Glomerular endothelial cell (primary cell): Measurements from ENCODE around the gene CCDC191. TPM values are rescaled to one million over a fixed set of nuclear protein-coding genes. Genes with fewer than 3 reads are reported as not detected.

Experiments
- DNase-seq: peaks from one replicate; pipeline ENCODE4 v3.0.0-alpha.2; 2011; ENCODE audit warnings: low read depth, low spot score; ENCODE audit errors: extremely low read depth
- total RNA-seq: library from RNA; depleted of rRNA; stranded (reverse); fragments of >200 nt; gene quantifications from 2 replicates; pipeline ENCODE4 v1.2.3, GENCODE V29; 2015

CCDC191 gene
- total RNA-seq, 1 donor from 2014 or later, result 4.8 TPM

DNA sequence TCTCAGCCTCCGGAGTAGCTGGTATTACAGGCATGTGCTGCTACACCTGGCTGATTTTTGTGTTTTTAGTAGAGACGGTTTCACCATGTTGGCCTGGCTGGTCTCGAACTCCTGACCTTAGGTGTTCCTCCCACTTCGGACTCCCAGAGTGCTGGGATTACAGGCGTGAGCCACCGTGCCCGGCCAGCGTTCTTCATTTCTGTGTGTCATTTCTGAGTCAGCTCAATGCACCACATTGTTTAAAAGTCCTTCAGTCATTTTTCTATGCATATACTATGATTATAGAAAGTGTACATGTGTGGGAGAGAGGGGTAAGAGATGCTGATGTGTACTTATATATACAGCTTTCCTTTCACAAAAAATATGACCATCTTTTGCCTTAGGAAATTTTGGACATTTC lies 2.3 kb upstream of the CCDC191 start:
- DNase-seq, result no peak

DNA sequence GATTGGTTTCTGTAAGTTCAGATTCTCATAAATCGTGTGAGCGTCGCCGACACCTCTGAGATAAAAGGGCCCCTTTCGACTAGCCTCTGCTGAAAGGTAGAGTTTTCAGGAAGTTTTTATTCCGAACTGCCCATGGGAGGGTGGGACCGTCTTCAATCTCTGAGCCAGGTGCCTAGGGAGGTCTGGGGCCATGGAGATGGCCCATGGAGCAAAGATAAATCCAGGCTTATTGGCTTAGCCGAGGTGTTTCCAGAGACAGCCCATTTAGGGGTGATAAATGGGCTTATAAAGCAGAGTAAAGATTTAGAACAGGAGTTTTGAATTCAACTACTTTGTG lies 653 bp upstream of the CCDC191 start:
- DNase-seq, result no peak

DNA sequence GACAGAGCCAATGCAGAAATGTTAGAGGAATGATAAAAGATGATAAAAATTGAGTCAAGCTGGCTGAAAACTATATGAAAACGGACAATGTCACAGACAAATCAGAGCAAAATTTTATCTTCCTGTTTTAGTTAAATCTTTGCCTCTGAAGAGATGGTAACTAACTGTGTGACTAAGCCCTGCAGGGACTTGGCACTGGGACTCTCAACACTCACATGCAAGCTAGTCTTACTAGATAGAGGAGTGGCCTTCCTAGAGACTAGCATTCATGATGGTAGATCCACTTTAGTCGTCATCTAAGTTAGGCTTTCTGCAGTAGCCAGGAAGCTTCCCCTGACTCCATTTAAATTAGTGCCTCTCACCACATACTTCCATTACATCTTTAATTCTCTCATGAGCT lies 4.1 kb downstream of the CCDC191 start:
- DNase-seq, result no peak

DNA sequence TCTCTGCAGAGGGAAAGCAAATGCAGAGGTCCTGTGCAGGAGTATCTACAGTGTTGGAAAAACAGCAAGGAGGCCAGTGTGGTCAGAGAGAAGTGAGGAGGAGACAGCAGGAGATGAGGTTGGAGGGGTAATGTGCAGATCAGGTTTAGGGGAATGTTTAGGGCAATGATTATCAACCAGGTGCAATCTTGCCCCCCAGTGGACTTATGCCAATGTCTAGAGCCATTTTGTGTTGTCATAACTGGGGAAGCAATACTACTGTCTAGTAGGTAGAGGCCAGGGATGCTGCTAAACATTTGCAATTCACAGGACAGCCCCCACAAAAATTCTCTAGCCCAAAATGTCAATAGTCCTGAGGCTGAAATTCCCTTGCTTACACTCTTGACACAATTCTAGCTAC lies 13.1 kb downstream of the CCDC191 start:
- no peak for DNase-seq

DNA sequence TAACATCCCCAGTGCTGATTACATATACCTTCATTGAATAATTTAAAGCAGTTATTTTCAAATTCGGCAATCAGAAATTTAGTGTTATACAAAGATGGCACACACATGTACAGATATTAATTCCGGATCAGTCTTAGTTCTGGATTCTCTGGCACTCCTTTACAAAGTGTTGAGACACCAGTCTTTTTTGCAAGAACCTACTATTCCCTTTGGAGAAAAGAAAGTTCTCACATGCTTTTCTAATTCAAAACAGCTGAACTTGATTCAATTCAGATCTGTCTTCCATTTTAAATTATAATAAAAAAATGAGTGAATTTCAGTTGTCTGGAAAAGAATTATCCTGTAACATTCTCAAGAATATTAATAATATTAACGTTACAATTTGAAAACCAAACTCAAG lies 20.4 kb downstream of the CCDC191 start:
- DNase-seq, result no peak

DNA sequence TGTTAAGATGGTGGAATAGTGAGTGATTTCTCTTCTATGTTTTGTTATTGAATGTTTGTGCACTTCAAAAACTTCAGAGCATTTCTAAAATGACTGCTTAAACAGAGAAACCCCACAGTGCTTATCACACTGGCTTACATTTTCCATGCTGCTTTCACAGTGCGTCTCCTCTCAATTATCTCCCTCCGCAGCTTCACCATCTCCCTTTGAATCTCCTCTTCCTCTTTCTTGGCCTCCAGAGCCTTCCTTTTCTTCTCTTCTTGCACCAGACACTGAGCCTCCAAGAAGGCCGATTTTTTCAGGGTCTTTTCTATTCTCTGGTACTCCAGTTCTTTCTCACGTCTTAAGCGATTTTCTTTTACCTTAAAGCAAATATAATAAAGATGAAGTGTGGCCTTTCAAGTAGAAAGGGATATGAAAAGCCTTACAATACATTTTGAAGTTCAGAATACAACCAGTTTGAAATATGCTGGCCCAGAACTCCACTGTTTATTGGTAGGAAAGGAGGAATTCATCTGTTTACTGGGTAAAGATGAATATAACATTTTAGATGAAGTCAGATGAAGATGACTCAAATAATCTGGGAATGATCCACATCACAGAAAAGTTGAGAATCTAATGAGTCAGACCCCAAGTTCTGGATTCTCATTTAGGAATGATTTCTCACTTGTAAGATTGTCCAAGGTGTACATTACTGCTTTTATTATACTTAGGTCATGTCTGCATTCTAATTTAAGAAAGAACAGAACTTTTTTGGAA lies 21.4 kb downstream of the CCDC191 start:
- DNase-seq, result no peak

DNA sequence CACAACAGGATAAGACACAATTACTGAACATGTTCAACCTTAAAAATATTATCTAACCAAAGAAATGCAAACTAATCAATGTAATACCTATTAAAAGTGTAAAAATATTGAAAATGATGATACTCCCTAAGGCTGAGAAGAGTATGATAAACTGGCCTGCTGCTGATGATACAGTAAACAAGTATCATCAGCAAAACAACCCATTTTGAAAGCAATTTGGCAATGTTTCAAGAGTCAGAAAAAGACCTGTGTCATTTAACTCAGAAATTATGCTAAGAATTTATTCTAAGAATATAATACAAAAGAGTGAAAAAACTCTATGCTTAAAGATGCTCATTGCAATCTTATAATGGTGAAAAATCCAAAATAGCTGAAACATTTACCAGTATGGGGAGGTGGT lies 22.1 kb downstream of the CCDC191 start:
- no peak for DNase-seq

DNA sequence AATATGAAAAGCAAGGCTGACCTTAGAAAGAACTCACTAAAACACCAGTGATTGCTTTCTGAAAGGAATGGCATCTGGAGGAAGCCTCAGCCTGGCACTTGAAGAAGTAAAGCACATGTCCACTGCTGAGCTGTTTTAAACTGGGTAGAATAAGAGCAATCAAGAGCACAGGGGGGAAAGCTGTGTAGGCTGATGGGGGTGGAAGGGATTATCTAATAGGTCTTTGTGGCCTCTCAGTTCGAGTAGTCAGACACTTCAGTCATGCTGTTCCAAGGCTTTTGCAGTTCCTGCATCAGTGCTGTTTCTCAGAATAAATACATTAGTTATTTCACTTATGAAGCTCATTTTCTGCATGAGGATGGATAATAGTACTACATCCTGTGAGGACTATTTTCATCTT lies 22.6 kb downstream of the CCDC191 start:
- DNase-seq, result no peak

DNA sequence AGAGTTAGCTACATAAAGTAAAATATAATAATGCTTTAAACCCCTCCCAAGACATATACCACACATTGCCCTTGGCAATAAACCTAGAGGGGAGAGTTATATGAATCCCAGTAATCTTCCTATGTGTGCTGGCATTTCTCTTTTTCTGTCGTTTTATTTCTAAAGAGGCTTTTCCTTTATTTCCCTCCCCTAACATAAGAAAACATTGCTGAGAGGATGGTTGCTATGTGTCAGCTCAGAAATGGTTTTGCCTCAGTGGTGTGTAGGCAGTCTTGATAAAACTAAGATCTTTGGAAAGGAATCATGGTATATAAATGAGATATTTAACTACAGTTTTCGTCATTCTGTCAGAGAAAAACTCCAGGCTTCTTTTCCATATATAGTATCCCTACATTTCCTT lies 30.0 kb downstream of the CCDC191 start:
- DNase-seq, result no peak

DNA sequence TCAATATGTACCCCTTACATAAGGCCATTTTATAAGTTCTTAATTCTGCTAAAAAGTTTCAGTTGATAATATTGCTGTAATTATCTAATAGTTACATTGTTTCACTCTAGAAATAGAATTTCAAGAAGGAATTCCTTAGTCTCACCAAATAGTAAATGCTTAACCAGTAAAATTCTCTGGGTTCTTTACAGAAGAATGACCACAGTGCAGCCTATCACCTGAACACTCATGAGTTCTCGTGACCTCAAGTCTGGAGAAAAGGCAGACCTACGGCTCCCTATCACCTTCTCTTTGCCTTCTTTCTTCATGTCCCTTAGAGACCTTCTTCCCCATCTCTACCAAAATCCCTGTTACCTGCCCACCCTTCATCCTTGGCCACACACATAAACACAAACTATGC lies 30.9 kb downstream of the CCDC191 start:
- no peak for DNase-seq

DNA sequence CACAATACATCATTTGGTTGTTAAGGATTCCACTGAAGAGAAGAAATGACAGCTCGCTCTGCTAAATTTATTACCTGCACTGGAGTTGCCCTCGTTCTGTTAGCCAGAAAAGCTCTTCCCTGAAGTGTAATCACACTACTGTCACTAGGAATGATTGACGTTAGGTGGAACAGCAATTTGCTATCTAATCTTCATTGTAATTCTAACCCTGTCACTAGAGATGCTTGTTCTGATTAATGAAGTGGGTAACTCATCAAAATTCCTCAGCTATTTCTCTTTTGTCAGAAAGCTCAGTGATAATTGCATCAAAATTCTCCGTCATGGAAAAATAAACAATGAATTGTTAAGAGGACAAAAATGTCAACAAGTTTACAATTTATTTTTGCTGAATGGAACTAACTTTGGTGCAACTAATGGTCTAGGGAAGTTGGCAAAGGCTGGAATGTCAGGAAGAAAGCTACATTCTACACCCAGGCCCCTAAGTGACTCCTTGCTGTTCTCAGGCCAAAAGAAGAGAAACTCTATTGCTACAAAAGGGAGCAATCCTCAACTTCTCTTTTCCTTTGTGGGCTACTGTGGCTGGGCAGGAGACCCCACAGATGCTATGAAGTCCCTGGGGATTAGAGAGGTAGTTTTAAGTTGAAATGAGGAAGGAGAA lies 34.1 kb downstream of the CCDC191 start:
- DNase-seq, result no peak

DNA sequence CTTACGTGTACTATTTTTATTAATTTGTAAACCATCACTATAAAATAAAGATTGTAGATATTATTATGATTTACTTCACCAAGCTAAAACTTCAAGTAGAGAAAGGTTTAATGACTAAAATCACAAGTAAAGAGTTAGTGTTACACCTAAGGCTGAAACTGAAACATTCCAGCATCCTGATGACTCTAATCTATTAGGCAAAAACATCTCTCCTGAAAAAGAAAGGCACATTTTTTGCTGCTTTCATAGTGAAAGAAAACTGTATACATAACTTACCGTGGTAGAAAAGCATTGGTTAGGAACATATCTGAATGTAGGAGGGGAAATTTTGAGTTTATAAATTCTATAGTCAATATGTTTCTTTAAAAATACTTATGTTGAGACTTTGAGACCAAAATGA lies 35.4 kb downstream of the CCDC191 start:
- no peak for DNase-seq

DNA sequence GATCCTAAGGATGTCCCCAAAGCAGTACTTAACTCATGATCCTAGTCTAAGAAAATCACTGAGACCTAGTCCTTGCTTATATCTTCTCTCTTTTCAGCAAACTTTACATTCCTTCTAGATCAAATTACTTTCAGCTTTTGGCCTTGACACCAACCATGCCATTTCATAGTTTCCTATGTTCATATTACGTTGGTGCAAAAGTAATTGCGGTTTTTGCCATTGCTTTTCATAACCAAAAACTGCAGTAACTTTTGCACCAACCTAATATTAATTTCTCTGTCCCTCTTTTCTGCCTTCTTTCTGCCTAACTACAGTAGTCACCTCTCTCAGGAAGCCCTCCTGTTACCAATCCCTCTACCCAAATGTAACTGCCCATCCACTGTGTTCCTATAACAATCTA lies 36.8 kb downstream of the CCDC191 start:
- no peak for DNase-seq

DNA sequence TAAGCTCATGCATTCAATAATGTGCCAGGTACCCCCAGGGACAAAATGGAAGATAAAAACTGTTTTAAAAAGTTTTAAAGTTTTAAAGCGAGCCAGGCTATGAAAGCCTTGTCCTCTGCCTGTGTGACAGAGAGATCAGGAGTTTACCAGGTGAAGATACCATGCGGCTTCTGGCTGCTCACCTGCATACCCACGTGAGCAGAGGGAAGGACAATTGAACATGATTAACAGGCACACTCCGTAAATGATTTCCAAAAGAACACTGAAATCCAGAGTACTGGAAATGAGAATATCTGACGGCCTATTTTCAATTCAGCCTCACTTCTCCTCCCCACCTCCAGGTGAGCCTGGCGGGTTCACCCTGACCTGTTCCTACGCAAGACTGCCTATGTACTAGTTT lies 42.1 kb downstream of the CCDC191 start:
- no peak for DNase-seq

DNA sequence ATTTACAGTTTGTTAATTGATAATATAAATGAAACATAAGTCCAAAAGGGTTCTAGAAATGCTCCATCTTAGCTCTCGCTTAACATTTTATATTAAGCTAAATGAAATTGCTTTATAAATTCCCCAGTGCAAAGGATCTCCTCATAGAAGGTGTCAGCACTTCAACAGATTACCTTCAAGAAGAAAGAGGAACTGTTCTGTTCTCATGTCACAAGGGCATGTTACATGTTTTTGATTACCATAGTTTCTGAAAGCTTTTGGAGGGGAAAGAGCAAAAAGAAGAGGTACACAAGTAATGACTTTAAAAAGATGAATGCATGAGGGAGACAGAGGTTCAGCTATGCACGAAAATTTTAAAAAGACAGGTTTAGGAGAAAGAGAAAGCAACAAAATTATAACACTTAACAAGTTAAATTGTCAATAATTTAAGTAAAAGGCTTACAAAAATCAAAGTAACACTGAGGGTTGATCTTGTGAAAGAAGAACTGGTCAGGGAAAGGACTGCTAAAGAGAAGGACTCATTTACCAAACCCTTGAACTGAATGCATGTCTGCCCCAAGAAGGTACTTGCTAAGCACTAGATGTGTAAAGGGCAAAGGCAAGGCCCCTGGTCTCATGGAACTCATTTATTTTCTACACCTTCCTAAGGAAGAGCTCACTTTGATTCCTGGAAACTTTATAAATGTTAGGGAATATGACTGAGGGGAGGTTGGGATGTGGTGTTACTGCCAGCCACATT lies 45.1 kb downstream of the CCDC191 start:
- no peak for DNase-seq

DNA sequence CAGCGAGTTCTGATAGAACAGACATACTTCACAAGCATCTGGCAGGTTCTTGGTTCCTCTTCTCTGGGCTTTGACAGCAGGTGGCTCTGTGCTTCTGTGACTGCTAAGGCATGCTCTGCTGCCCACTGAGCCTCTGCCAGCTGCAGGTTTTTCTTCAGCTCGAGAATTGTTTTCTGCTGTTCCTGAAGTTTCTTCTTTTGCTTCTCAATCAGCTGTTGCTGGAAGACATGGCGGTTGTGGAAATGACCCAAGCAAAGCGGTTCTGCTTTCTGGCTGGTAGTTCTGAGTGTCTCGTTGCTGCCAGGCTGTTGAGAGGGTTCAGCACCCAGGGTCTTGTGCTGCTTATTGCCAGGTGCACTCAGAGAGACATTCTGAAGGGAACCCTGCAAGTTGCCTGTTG lies 50.8 kb downstream of the CCDC191 start:
- DNase-seq, result no peak

DNA sequence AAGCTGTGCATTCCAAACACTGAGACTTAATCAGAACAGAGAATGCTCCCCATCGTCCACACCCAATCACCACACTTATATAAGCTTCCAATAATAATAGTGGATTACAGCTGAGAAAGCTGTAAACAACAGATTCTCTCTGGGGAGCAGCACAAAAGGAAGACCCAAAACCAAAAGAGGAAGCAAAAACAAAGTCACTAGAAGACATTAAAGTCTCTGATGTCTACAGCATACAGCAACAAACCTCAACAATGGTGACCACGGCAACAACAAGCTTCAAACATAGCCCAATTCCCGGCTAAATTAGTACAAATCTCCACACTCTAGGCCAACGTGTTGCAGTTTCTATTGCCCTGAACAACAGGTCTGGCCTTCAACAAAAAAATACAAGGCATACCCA lies 70.8 kb downstream of the CCDC191 start:
- no peak for DNase-seq

DNA sequence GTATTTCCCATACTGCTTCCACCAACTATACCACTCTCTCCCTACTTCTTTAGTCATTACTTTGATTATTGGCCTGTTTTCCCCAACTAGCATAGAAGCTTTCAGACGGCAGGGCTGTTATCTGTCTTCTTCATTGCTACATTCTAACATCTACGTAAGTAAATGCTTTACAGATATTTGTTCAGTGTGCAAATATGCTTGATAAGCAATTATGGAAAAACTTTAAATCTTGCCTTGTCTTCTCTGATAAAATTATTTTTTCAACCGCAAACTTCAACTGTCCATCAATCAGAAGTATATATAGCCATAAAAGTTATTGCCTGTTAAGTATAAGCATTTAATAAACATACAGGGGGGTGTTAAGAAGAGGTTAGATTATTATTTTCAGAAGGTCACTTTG lies 72.8 kb downstream of the CCDC191 start:
- DNase-seq, result no peak

DNA sequence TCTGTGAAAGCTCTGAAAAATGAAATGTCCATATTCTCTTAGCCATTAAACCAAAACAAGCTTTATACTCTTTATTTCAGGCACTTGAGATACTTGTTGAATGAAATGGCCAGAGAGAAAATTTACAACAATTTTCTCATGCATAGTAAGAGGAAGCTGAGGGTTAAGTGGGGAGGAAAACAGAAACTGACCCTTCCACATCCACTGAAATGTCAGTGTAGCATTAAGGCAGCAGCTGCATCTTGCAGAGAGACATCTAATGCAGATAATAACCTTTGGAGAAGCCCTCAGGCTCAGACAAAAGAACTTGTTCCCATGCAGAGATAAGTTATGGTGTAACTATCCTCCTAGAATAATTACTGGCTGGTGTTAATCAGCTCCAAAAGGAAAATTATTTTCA lies 74.5 kb downstream of the CCDC191 start:
- no peak for DNase-seq

DNA sequence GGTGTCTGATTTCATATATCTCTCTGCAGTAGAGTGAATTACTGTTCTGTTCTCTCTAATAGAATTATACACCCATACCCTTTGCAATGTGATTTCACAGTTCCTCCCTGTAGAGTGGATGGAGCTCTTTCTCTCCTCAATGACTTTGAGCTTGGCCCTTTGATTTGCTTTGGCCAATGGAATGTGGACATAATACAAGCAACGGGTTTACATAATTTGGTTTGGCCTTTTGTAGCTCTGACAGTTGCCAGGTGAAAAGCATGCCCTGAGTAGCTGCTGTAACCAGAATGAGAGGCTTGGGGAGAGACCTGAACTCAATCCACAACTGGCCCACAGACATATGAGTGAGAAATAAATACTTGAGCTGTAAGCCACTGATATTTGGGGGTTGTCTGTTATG lies 76.4 kb downstream of the CCDC191 start:
- DNase-seq, result no peak

DNA sequence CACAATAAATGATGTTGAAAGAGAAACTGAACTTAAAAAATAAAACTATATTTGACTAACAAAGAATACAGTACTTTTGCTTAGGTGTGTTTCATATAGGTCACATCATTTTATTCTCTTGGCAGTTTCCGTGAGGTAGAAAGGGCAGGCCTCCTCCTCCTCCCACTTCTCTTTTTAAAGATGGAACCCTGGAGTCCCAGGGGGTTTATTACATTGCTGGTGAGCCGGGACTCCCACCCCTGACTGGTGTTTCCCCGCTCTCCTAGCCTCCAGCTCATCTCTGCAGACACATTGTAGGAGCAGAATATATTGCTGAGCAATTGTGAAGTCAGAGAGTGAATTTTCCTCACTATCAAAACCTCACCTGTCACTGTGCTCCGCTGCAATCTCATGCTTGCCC lies 78.5 kb downstream of the CCDC191 start:
- DNase-seq, result no peak

DNA sequence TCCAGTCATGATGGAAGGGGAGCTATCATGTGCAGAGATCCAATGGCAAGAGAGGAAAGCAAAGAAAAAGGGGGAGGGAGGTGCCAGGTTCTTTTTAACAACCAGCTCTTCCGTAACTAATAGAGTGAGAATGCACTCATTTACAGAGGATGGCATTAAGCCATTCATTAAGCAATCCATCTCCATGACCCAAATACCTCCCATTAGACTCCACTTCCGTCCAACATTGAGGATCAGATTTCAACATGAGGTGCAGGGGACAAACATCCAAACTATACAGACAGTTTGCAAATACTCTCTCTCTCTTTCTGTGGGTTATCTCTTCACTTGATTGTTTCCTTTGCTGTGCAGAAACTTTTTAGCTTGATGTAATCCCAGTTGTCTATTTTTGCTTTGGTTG lies 87.3 kb downstream of the CCDC191 start:
- no peak for DNase-seq
